Naive thymus-derived CD4-positive, alpha-beta T cell (primary cell): ENCODE data around the gene GMDS. TPM values are rescaled to one million over a fixed set of nuclear protein-coding genes. Genes with fewer than 3 reads are reported as not detected.

Source experiments
- ATAC-seq: fragments of 150-1000 bp; cut with Tn5 transposase; 2 replicates; pipeline ENCODE4 v1.10.0; 2021; ENCODE audit warnings: mild to moderate bottlenecking, moderate library complexity
- CTCF ChIA-PET: fragments of 350-600 bp; sonication (Branson Sonifier 250); formaldehyde crosslinking; loops from one replicate; lab custom pipeline; 2021; ENCODE audit warnings: antibody characterized with exemption; lab: Charles Lee
- POLR2A ChIA-PET: fragments of 350-600 bp; sonication (Branson Sonifier 250); formaldehyde crosslinking; loops from one replicate; lab custom pipeline; 2021; ENCODE audit warnings: antibody characterized with exemption, inconsistent platforms; lab: Charles Lee
- DNase-seq, 9 donors: peaks; one replicate each; pipeline versions ENCODE4 v3.0.0 to v3.0.0-alpha.2; 2020 to 2022; ENCODE audit warnings: mixed read lengths in 1 of 9
- H3K27ac ChIP-seq: one replicate; pipeline ENCODE4 v1.7.0; 2013; ENCODE audit warnings: mild to moderate bottlenecking, low read depth, low read length, moderate library complexity
- H3K27me3 ChIP-seq, 2 donors: one replicate each; pipeline ENCODE4 v1.7.0; 2013; ENCODE audit warnings: low read length in 2 of 2, mild to moderate bottlenecking in 2 of 2, moderate library complexity in 2 of 2; ENCODE audit not compliant: control insufficient read depth in 2 of 2, insufficient read depth in 2 of 2
- H3K36me3 ChIP-seq, 3 experiments: 1 replicate in 2 of 3; 2 replicates in 1 of 3; pipeline ENCODE4 v1.7.0; 2013; ENCODE audit warnings: low read length in 3 of 3, mild to moderate bottlenecking in 3 of 3, moderate library complexity in 1 of 3; ENCODE audit not compliant: insufficient read depth in 3 of 3, control insufficient read depth in 2 of 3
- H3K4me1 ChIP-seq, 2 donors: one replicate each; pipeline ENCODE4 v1.7.0; 2013; ENCODE audit warnings: low read length in 2 of 2, mild to moderate bottlenecking in 2 of 2, moderate library complexity in 1 of 2; ENCODE audit not compliant: control insufficient read depth in 2 of 2, insufficient read depth in 2 of 2
- H3K4me3 ChIP-seq: 2 replicates; pipeline ENCODE4 v1.7.0; 2013; ENCODE audit warnings: mild to moderate bottlenecking, low read length
- H3K9me3 ChIP-seq, 3 experiments: 1 replicate in 2 of 3; 2 replicates in 1 of 3; pipeline ENCODE4 v1.7.0; 2013; ENCODE audit warnings: low read length in 3 of 3; ENCODE audit not compliant: control insufficient read depth in 2 of 3
- H3K27ac Mint-ChIP-seq, 9 donors: one replicate each; pipeline ENCODE4 v1.8.0; 2020 to 2022; ENCODE audit warnings: mixed read lengths in 9 of 9, mild to moderate bottlenecking in 8 of 9, moderate library complexity in 5 of 9, inconsistent platforms in 2 of 9
- H3K27me3 Mint-ChIP-seq, 5 donors: one replicate each; pipeline ENCODE4 v1.8.0; 2021 to 2022; ENCODE audit warnings: mixed read lengths in 5 of 5, mild to moderate bottlenecking in 1 of 5
- H3K36me3 Mint-ChIP-seq, 5 donors: one replicate each; pipeline ENCODE4 v1.8.0; 2020 to 2022; ENCODE audit warnings: mixed read lengths in 5 of 5, mild to moderate bottlenecking in 3 of 5, inconsistent platforms in 1 of 5
- H3K4me1 Mint-ChIP-seq, 7 donors: one replicate each; pipeline ENCODE4 v1.8.0; 2020 to 2022; ENCODE audit warnings: mixed read lengths in 7 of 7, mild to moderate bottlenecking in 3 of 7, inconsistent platforms in 1 of 7
- H3K4me3 Mint-ChIP-seq, 10 donors: one replicate each; pipeline ENCODE4 v1.8.0; 2020 to 2022; ENCODE audit warnings: mild to moderate bottlenecking in 10 of 10, mixed read lengths in 10 of 10, moderate library complexity in 6 of 10, inconsistent platforms in 2 of 10
- H3K9me3 Mint-ChIP-seq, 11 donors: one replicate each; pipeline ENCODE4 v1.8.0; 2020 to 2022; ENCODE audit warnings: mixed read lengths in 11 of 11, mild to moderate bottlenecking in 4 of 11, inconsistent platforms in 1 of 11, moderate library complexity in 1 of 11
- intact Hi-C, 2 donors: fragments of 100-400 bp; cut with micrococcal nuclease; formaldehyde crosslinking; loops; one replicate each; pipeline ENCODE4 v1.15.1; 2023
- polyA plus RNA-seq, 2 donors: library from polyadenylated mRNA; unstranded; fragments of 300-500 nt; fragmentation: Illumina TruSeq; gene quantifications; one replicate each; pipeline ENCODE4 v1.2.3, GENCODE V29; 2021
- total RNA-seq, 6 experiments: library from RNA in 5 of 6; stranded (reverse) in 5 of 6; gene quantifications; 1 replicate in 5 of 6; 2 replicates in 1 of 6; pipeline ENCODE4 v1.2.3 and lab custom pipeline; 2021 to 2026

GMDS gene
- total and polyA plus RNA-seq, 7 experiments from 2014 or later = 12.7 to 33.9 (median 18.3) TPM

- H3K36me3 ChIP-seq = no peaks in the 10 kb centered on the region
- H3K27ac Mint-ChIP-seq = no peak overlapping the region
- H3K27me3 ChIP-seq = peaks cover 12 to 20% of the 10 kb centered on the region in 2 donors
- H3K4me1 Mint-ChIP-seq = peaks cover 9 to 27% (median 19%) of the 10 kb centered on the region in 7 donors
- H3K27me3 Mint-ChIP-seq = peaks cover 49 to 67% (median 53%) of the 10 kb centered on the region in 5 donors
- H3K36me3 Mint-ChIP-seq = no peaks in the 10 kb centered on the region
- H3K4me1 ChIP-seq = peaks cover 0 to 6% of the 10 kb centered on the region in 2 donors
- ATAC-seq (peak; percentile 55), DNase-seq (no peak)
- POLR2A ChIA-PET = interaction anchor here (0.6 kb wide), 1 partner anchor 556 kb away, joined by 3 read pairs; no protein-coding TSS in a partner anchor
- no peak overlapping the region for H3K4me3 Mint-ChIP-seq
- intact Hi-C loops = loop anchor here in 1 of 2 donors (5.0 kb wide), 1 partner anchor 302 kb away; the partner anchor contains the start of gene FOXQ1
- CTCF ChIA-PET = no interaction called here
- H3K27ac ChIP-seq = no peak overlapping the region
- no peaks in the 10 kb centered on the region for H3K9me3 ChIP-seq
- peaks cover 0 to 5% (median 0%) of the 10 kb centered on the region in 11 donors for H3K9me3 Mint-ChIP-seq
- H3K4me3 ChIP-seq = no peak overlapping the region
Observed at GRCh38 chr6:1614448-1615150, 630.8 kb downstream of the GMDS start.

DNA sequence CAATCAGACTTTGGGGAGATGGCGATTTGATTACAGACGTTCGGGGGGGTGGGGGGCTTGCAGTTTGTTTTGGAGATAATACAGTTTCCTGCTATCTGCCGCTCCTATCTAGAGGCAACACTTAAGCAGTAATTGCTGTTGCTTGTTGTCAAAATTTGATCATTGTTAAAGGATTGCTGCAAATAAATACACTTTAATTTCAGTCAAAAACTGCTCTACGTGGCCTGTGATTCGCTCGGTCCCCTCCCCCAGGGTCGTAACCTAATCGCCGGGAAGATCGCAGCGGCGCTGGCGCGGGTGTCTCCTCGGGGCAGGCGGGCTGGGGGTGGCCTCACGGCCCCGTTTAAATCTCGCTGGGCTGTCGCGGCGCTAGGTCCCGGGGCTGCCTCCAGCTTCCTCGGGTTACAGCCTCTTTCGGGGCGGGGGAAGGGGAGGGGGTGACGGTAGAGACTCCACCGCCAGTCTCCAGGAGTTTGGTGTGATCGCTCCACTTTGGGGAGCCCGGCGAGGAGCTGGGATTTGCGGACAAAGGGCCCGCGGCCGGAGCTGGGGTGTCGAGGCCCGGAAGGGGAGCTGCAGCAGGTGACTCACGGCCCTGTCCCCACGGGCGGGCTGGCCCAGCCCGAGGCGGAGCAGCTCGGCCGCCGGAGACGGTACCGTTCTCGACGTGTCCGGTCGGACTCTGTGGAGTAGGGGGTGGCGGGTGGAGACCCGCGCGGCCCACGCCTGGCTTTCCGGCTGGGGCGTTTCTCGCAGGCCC lies 631.5 kb downstream of the GMDS start:
- H3K27me3 ChIP-seq = peaks cover 12 to 20% of the 10 kb centered on the region in 2 donors
- no peak overlapping the region for H3K4me3 ChIP-seq
- Mint-ChIP-seq H3K4me3 (peak overlapping the region in 8 of 10 donors; percentile 16 to 91 (median 48)), H3K27me3 (peaks cover 52 to 66% (median 54%) of the 10 kb centered on the region in 5 donors), H3K36me3 (no peaks in the 10 kb centered on the region), H3K4me1 (peaks cover 9 to 28% (median 19%) of the 10 kb centered on the region in 7 donors), H3K27ac (no peak overlapping the region), H3K9me3 (peaks cover 0 to 5% (median 0%) of the 10 kb centered on the region in 11 donors)
- H3K9me3 ChIP-seq = no peaks in the 10 kb centered on the region
- DNase-seq (no peak), ATAC-seq (peak; percentile 31)
- intact Hi-C loops = loop anchor here in 1 of 2 donors (2.0 to 5.0 kb wide), 3 partner anchors 235 to 1617 kb away; partner anchors contain the start of gene FOXQ1
- peaks cover 0 to 6% of the 10 kb centered on the region in 2 donors for H3K4me1 ChIP-seq
- POLR2A ChIA-PET = interaction anchor here (0.6 kb wide), 1 partner anchor 557 kb away, joined by 3 read pairs; no protein-coding TSS in a partner anchor
- H3K36me3 ChIP-seq = no peaks in the 10 kb centered on the region
- H3K27ac ChIP-seq = no peak overlapping the region
- CTCF ChIA-PET = no interaction called here

DNA sequence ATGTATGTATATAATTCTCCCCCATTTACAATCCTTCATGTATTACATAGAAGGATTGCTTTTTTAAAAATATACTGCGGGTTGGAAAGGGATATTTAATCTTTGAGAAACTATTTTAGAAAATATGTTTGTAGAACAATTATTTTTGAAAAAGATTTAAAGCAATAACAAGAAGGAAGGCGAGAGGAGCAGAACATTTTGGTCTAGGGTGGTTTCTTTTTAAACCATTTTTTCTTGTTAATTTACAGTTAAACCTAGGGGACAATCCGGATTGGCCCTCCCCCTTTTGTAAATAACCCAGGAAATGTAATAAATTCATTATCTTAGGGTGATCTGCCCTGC lies 632.1 kb downstream of the GMDS start:
- intact Hi-C loops = loop anchor here in 1 of 2 donors (2.0 to 5.0 kb wide), 3 partner anchors 235 to 1617 kb away; partner anchors contain the start of gene FOXQ1
- Mint-ChIP-seq H3K27ac (peak overlapping the region in 2 of 9 donors; percentile 23 to 56), H3K4me1 (peaks cover 15 to 33% (median 24%) of the 10 kb centered on the region in 7 donors), H3K9me3 (peaks cover 0 to 5% (median 0%) of the 10 kb centered on the region in 11 donors), H3K36me3 (no peaks in the 10 kb centered on the region), H3K27me3 (peaks cover 52 to 66% (median 55%) of the 10 kb centered on the region in 5 donors), H3K4me3 (peak overlapping the region in 7 of 10 donors; percentile 16 to 91 (median 47))
- POLR2A ChIA-PET = no interaction called here
- Histone ChIP-seq H3K27ac (no peak overlapping the region), H3K4me3 (no peak overlapping the region), H3K4me1 (peaks cover 0 to 6% of the 10 kb centered on the region in 2 donors), H3K9me3 (no peaks in the 10 kb centered on the region), H3K27me3 (peaks cover 12 to 24% of the 10 kb centered on the region in 2 donors), H3K36me3 (no peaks in the 10 kb centered on the region)
- ATAC-seq = no peak
- CTCF ChIA-PET = no interaction called here
- no peak for DNase-seq

- H3K4me1 ChIP-seq = peaks cover 0 to 6% of the 10 kb centered on the region in 2 donors
- intact Hi-C loops = loop anchor here in 1 of 2 donors (2.0 to 5.0 kb wide), 3 partner anchors 234 to 1618 kb away; partner anchors contain the start of gene FOXQ1
- H3K36me3 Mint-ChIP-seq = no peaks in the 10 kb centered on the region
- ATAC-seq (no peak), DNase-seq (no peak)
- H3K9me3 Mint-ChIP-seq = peaks cover 0 to 5% (median 0%) of the 10 kb centered on the region in 11 donors
- CTCF ChIA-PET = interaction anchor here (0.7 kb wide), 2 partner anchors 582 to 1113 kb away, joined by 3 read pairs; no protein-coding TSS in a partner anchor
- H3K9me3 ChIP-seq = no peaks in the 10 kb centered on the region
- POLR2A ChIA-PET = no interaction called here
- peaks cover 18 to 37% (median 28%) of the 10 kb centered on the region in 7 donors for H3K4me1 Mint-ChIP-seq
- peaks cover 12 to 28% of the 10 kb centered on the region in 2 donors for H3K27me3 ChIP-seq
- no peak overlapping the region for H3K27ac ChIP-seq
- no peak overlapping the region for H3K27ac Mint-ChIP-seq
- peak overlapping the region in 7 of 10 donors; percentile 15 to 91 (median 87) for H3K4me3 Mint-ChIP-seq
- H3K4me3 ChIP-seq = no peak overlapping the region
- H3K27me3 Mint-ChIP-seq = peaks cover 52 to 66% (median 55%) of the 10 kb centered on the region in 5 donors
- no peaks in the 10 kb centered on the region for H3K36me3 ChIP-seq
Observed at GRCh38 chr6:1612974-1613306, 632.5 kb downstream of the GMDS start.

GRCh38 chr6:1612299-1612973 lies 633.0 kb downstream of the GMDS start:
- ATAC-seq (no peak), DNase-seq (no peak)
- Mint-ChIP-seq H3K9me3 (peaks cover 0 to 5% (median 0%) of the 10 kb centered on the region in 11 donors), H3K4me3 (peak overlapping the region; percentile 80 to 91 (median 87)), H3K36me3 (no peaks in the 10 kb centered on the region), H3K27me3 (peaks cover 51 to 66% (median 54%) of the 10 kb centered on the region in 5 donors), H3K4me1 (peaks cover 21 to 42% (median 33%) of the 10 kb centered on the region in 7 donors), H3K27ac (peak overlapping the region in 5 of 9 donors; percentile 9 to 76 (median 32))
- ChIA-PET CTCF (interaction anchor here (0.7 kb wide), 2 partner anchors 583 to 1114 kb away, joined by 3 read pairs; no protein-coding TSS in a partner anchor), POLR2A (no interaction called here)
- intact Hi-C loops = loop anchor here in 1 of 2 donors (2.0 to 5.0 kb wide), 3 partner anchors 234 to 1618 kb away; partner anchors contain the start of gene FOXQ1
- peak overlapping the region; percentile 62 for H3K4me3 ChIP-seq
- peaks cover 5 to 11% of the 10 kb centered on the region in 2 donors for H3K4me1 ChIP-seq
- H3K27ac ChIP-seq = no peak overlapping the region
- H3K36me3 ChIP-seq = no peaks in the 10 kb centered on the region
- peaks cover 12 to 33% of the 10 kb centered on the region in 2 donors for H3K27me3 ChIP-seq
- no peaks in the 10 kb centered on the region for H3K9me3 ChIP-seq
